HG03139 (cell line): ENCODE measurements around the gene EFHC1.

Experiments used
- ATAC-seq: cut with Tn5 transposase; IDR thresholded peaks from one replicate; pipeline ENCODE4 v1.9.1; 2021; ENCODE audit not compliant: unreplicated experiment

EFHC1 gene

DNA sequence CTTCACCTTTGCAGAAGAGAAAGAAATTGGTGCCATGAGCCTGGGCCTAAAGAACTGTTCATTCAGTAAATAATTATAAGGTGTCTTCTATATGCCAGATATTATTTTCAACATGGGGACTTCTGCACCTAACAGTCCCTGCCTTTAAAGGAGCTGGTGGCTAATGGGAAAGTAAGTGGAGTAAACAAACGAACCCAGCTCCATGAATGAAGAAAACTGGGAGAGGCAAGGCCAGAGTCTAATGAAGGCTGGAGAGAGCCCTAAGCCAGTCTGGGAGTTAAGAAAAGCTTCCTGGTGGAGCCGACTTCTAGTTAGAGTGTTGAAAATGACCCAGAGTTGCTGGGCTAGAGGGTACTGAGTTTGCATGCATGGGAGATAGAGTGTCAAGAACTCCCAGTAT, 24.2 kb upstream of the EFHC1 start:
- ATAC-seq, result no peak

DNA sequence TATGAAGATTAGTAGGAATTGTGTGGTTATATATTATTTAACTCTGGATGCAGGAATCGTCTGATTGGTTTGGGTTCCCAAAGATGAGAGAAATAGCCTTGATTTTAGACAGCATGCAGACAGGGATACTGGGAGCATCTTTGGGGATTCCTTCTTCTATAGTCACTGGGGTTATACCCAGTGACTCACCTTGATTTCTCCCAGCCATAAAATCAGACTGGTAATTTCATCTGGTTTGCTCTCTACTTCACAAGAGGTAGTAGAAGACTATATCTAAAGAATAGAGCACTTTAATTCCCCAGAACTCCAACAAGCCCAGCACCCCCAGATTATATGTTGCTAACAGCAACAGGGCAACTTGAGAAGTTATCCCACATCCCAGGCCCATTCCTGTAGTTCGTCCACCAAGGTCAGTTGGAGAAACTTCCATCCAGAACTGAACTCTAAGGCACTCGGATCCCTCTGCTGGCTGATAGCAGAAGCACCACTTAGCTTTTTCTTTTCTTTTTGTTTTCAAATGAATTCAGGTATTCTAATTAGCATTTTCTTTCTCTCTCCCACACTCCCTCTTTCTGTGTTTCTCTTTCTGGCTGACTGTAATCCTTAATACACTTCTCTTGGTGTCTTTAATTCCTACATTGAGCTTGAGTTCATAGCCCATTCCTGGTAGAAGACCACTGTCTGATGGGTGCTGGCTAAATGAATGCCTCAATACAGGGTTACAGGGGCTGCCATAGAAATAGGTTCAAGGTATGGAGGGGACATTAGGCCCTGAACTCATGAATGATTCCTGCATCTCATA, 20.4 kb upstream of the EFHC1 start:
- ATAC-seq, result no peak

DNA sequence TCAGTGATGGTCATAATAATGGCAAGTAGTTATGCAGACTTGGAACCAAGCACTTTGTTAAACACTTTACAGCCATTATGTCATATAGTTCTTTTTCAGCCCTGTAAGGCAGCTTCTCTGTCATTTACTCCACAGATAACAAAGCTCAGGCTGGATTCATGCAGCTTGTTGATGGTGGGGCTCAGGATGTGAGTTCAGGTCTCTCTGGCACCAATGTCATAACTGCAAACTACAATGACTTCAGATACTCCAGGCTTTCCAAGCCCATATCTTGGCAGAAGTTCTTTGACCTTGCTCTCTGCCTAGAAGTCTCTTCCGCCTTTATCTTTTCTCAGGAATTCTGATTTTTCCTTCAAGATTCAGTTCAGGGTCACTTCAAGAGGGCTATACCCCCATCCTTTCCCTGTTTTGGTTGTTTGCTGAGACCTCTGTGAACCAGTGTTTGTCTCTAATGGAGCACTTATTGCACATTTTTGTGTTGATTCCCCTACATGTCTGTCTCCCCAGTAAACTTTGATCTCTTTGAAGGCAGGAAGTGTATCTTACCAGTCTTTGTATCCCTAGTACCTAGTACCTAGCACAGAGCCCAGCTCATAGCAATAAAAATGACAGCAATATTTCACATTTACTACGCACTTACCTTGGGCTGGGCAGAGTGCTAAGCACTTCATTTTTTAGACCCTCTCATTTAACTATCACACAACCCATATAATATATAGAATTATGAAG, 19.7 kb upstream of the EFHC1 start:
- ATAC-seq, result no peak

DNA sequence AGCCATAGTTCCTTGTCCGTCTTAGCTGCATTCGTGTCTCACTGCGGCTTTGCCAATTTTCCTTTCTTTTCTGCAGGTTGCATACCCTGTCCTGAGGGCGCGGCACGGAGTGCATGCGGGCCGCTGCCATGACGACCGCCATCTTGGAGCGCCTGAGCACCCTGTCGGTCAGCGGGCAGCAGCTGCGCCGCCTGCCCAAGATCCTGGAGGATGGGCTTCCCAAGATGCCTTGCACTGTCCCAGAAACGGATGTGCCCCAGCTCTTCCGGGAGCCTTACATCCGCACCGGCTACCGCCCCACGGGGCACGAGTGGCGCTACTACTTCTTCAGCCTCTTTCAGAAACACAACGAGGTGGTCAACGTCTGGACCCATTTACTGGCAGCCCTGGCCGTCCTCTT, 17.1 kb upstream of the EFHC1 start:
- no peak for ATAC-seq

DNA sequence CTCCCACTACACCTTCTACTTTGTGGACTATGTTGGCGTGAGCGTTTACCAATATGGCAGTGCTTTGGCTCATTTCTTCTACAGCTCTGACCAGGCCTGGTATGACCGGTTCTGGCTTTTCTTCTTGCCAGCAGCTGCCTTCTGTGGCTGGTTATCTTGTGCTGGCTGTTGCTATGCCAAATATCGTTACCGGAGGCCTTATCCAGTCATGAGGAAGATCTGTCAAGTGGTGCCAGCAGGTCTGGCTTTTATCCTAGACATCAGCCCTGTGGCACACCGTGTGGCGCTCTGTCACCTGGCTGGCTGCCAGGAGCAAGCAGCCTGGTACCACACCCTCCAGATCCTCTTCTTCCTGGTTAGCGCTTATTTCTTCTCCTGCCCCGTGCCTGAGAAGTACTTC, 16.5 kb upstream of the EFHC1 start:
- no peak for ATAC-seq

DNA sequence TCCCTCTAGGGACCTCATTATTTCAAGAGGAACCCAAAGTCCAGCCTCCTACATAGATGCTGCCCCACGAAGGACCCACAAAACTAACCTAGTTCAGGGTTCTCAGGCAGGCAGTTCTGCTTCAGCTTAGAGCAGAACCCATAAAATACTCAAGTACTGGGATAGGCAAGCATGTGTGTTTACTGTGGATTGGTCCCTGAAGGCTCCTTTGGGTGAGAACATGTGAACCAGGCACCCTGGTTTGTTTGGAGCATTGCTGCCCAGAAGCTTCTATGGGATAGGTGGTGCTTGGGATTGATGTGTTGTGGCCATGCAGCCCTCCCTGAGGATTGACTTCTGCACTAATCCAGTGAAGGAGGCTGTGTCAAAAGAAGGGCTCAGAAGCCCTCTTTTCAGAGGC, 14.9 kb upstream of the EFHC1 start:
- ATAC-seq, result no peak

DNA sequence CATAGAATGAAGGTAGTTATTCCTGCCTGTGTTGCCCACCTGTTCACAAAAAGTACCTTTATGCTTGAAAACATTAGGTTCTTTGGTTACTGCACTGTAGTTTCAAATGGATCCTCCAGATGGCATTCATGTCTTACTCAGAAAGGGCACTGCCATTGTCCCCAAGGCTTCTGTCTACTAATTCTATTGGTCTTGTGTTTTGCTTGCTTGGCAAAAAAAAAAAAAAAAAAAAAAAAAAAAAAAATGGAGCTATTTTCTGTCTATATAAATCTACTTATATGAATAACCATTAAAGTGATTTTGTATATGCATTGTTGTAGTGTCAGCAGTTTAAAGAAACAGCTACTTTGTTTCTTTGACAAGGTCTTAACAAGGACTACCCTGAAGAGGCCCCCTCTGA, 12.7 kb upstream of the EFHC1 start:
- ATAC-seq, result peak; percentile 81

DNA sequence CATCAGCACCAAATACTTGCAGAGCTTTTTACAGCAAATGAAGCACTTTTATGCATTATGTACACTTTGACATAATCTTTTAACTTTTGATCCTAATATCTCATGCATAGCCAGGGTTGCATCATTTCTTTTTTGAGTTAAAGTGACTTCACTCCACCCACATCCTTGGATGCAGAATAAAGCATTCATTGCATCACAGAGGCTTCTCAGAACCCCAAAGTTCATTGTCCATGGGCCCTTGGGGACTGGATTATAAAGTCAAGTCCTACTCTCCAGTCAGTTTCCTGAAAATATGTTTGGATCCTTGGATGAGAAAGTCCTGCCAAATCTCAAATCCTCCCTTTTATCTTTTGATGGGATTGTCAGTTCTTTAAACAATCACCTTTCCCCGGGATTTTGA, 10.6 kb upstream of the EFHC1 start:
- ATAC-seq, result no peak

DNA sequence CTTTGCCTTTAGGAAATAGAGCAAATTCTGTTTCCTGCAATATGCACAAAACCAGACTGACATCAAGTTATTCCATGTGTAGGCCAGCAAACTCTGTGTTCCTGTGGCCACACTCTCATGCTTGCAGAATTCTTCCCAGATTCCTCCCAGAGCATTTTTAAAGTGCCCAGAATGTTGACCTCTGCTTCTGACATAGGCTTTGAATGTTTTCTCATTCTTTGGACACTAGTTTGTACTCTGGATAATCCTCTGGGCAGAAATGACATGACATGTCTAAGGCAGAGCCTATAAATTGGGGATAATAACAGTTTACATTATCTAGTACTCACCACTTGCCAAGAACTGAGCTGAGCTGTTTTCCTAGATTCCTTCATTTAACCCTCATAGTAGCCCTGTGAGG, 9.2 kb upstream of the EFHC1 start:
- no peak for ATAC-seq

DNA sequence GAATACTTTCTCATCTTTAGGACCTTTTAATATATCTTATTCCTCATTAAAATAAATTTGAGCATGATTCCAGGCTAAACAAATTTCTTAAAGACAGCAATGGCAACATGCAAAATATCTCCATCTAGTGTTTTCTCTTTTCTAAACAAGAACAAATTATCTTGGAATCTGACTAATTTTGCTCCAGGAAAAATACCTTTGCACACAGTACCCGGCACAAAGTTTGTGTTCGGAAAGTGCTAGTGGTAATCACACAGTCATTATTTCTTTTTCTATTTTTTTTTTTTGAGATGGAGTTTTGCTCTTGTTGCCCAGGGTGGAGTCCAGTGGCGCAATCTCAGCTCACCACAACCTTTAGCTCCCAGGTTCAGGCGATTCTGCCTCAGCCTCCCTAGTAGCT, 8.2 kb upstream of the EFHC1 start:
- no peak for ATAC-seq

DNA sequence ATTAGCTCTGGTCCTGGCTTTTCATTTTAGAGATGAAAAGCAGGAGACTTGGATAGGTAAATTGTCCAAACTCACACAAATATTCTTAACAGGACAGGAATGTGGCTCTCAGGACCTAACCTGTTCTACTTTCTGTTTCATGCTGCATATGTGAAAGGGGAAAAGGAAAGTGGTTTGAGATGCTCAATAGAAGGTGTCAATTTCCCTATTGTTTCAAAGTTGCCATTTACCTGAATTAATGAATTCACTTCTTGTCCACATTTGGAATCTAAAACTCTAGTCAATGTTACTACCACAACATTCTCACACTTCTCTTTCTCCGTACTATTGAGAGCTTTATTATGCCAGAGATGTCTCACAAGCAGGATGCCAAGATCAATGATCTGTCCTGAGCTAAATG, 4.8 kb upstream of the EFHC1 start:
- no peak for ATAC-seq

DNA sequence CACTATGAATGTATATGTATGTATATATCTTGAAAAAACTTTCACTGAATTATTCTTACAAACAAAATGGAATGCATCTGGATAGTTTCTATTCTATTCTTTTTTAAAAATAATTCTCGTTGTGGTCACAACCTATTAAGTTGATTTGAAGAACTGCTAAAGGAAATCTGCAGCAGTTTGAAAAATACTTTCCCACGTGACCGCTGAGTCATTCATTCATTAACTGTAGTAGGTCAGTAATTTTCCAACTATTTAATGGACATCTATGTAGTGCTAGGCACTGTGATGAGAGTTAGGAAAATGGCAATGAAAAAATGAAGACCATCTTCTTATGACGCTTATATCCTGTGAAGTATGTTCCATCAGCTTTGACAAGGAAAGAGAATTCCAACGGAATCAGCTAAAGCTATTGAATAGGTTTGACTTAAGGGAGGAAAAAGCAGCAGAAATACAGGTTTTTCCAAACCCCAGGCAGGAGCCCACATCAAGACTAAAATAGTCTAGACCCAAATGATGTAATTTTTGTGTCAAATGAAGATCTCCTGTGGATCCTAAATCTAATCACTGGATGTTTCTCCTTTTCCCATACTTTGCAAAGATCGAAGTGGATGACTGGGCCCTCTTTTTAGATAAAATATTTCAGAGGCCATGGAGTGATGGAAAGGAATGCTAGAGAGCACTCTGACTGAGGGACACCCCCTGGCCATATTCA, 4.1 kb upstream of the EFHC1 start:
- no peak for ATAC-seq

DNA sequence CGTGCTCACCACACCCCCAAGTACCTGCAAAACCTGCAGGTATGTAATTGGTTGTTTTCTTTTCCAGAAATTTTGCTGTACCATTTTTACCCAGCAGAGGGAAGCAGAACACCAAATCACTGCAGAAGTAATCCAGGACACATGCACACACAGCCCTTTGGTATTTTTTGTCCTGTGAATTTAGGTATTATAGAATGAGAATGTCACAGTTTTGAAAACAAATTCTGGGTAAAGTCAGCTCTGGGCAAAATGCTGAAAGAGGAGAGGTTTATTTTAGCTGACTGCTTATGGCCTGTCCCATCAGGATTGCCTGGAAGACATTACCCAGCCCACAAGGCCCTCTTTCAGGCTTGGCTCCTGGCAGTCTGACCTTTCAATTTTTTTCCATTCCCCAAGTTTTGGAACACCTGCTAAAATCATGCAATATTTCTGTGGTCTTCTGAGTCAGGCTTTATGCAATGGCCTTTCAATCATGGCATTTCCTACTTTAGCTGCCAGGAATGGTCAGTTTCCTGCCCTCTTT, 3.5 kb upstream of the EFHC1 start:
- no peak for ATAC-seq

DNA sequence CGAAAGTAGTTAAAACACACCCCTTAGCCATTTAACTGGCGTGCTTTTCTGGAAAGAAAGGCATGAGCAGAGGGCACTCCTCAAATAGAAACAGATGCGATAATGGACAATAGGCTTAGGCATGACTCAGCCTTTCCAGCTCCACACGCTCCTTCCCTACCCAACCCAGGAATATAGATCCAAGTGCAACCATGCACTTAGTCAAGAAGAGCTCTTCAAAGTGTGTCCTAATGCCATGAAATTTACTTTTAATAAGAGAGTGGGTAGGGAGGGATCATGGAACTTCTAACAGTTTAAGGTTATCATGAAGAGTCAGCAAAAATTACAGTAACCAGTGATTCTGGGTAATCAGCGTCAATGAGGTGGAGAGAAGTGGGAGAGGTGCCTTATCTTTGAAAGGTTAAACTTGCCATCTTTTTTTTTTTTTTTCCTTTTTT, 2.4 kb upstream of the EFHC1 start:
- ATAC-seq, result no peak

DNA sequence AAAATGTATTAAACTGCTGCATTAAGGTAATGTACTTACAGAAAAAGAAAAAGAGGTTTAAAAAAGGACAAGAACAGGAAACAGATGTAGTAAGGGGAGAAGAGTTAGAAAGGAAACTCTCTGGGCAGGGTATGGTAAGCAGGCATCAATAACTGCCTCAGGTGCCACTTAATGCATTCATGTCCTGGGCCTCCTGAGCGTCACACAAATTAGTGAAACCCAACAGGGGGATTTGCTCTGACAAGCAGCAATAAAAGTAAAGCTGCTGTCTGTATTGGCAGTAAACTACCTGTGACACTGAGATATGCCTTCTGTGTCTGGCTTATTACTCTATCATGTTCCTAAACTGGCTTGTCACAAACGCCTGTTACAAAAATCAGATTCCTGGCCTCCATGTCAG, 1.5 kb upstream of the EFHC1 start:
- ATAC-seq, result no peak

DNA sequence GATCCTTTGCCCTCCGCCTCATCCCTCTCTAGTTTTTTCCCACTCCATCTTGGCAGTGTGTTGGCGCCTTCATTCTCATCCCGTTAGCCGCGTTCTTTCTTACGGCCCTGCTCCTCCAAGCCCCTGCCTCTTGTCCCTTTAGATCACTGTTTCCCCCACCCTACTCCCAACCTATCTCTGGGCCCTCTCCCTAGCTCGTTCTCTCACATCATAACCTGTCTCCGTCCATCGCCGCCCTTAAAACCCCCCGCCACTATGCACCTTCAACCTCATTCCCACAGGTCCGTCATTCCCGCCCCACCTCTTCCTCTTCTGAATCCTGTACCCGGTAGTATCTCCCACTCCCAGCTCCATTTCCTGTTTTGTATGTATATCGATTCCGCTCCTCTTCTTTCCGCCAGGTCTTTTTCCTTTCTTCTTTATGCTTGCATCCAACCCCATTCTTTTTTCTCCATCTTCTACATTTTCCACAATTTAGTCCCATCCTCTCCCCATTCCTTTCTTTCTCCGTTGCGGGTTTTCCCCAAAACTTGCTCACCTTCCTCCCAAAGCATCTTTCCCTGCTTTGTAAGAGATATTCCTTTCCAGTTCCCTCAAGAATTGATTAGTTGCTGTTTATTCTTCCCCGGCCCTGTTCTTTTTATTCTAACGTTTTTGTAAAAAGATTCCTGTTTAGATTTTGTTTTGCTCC, 671 bp downstream of the EFHC1 start:
- ATAC-seq, result no peak

DNA sequence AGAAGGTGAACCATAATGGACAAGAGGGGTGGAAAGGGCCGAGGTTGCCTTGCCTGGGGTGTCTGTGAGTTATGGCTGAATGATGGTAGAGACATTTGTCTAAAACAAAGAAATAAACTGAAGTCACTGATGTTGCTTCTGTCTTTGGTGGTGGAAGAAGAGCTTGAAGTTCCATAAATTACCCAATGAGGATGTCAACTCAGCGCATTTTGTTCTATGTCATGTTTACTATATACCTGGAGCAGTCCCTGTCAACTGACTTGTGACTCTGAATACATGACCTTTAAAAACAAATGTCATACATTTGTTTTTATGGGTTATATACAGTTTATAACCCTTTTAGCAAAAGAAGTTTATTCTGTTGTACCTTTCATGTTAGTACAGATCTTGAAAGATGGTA, 2.0 kb downstream of the EFHC1 start:
- no peak for ATAC-seq

DNA sequence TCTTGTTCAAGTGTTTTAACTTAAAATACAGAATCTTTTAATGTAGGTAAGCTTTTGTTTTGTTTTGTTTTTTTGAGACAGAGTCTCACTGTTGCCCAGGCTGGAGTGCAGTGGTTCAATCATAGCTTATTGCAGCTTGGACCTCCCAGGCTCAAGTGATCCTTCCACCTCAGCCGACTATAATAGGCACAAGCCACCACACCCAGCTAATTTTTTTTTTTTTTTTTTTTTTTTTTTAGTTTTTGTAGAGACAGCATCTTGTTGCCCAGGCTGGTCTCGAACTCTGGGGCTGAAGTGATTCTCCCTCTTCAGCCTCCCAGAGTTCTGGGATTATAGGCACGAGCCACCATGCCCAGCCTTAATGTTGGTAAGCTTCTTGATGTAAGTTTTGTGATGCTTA, 3.3 kb downstream of the EFHC1 start:
- ATAC-seq, result no peak

DNA sequence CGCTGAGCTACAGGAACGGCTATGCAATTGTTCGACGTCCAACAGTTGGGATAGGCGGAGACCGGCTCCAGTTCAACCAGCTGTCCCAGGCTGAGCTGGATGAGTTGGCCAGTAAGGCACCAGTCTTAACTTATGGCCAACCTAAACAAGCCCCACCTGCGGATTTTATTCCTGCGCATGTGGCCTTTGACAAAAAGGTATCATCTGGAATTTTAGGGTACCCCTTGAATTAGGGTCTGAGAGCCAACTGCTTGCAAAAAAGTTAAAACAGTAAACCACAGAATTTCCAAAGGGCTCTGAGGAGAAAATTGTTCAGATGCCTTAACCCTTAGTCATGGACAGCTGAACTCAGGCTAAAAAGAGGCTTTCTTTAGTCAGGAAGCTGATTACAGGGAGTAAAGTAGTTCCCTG, 3.8 kb downstream of the EFHC1 start:
- no peak for ATAC-seq

DNA sequence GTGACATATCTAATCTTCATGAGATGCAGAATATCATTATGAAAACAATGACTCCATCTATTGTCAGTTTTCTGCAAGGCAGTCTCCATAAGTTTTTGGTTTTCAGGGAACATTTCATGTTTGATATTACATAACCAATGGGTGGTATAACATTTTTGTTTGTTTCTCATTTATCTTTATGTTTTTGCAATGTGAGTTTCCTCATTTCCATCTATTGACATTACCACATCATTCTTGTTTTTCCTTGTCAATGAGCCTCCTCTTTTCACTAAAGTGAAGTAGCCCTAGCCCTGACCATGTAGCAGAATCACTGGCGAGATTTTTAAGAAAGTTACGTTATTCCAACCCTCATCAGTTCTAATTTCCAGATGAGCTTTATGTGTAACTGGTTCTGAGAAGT, 4.4 kb downstream of the EFHC1 start:
- ATAC-seq, result no peak

DNA sequence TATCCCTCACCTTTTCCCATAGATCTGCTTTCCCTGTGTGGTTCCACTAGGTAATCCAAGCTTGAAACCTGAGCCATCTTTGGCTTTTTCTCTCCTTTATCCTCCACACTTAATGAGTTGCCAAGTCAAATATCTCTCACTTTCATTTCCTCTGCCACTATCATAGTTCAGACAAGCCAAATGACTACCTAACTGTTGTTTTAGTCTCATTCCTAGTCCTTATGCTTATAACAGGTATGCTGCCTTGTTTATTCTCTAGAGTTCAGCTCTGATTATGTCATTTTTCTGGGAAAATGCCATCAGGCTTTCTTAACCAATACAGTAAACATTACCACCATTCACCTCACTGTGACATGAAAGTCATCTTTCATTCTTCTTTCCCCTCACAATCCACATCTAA, 6.5 kb downstream of the EFHC1 start:
- ATAC-seq, result peak; percentile 60
